Measurements from ENCODE around the gene POU6F2.

Gene POU6F2

DNA sequence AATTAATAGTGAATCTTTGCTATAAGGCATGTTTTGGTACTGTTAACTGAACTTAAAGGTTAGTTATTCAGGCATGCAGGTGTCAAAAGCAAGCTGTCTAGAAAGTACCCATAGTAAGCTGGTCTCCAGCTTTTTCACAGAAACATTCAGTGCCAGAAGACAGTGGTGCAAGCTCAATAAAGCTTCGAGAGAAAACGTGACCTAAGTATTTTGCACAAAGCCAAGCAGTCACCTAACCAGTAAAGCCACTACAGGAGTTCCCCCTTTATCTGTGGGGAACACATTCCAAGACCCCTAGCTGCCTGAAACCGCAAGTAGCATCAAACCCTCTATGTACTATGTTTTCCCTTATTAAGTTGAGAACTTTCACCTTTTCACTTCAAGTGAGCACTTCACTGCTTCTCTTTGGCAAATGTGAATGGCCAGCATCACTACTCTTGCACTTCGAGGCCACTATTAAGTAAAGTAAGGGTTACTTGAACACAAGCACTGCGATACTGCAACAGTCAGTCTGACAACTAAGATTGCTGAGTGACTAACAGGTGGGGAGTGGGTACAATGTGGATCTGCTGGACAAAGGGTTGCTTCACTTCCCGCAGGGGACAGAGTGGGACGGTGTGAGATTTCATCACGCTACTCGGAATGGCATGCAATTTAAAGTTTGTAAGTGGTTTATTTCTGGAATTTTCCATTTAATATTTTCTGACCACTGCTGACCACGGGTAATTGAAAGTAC is 334.7 kb downstream of the POU6F2 start:
- peaks cover 4% of the 10 kb centered on the region for H3K27me3 ChIP-seq (ENCODE audit: insufficient read depth, poor library complexity, severe bottlenecking)

GRCh38 chr7:39313376-39313775 is 335.7 kb downstream of the POU6F2 start:
- Histone ChIP-seq H3K27ac (replicated peaks) (no peak overlapping the region), H3K27me3 (ENCODE audit: insufficient read depth, poor library complexity, severe bottlenecking) (peaks cover 4% of the 10 kb centered on the region), H3K4me3 (replicated peaks; ENCODE audit: insufficient read depth, low read length) (no peak overlapping the region)
- no peak for DNase-seq (ENCODE audit: low read depth in 1 of 2, low spot score in 1 of 2)
- TF ChIP-seq REST (IDR thresholded peaks at IDR 0.05; ENCODE audit: insufficient replicate concordance, low read depth) = no peak
- no peak for TF ChIP-seq CTCF (IDR thresholded peaks at IDR 0.05; ENCODE audit: insufficient read depth, low read length)
- TF ChIP-seq GABPA (IDR thresholded peaks at IDR 0.05; ENCODE audit: low read depth) = no peak
- no peak for TF ChIP-seq POLR2AphosphoS5 (IDR thresholded peaks at IDR 0.05; ENCODE audit: low read depth)
- no peak for TF ChIP-seq SPI1 (IDR thresholded peaks at IDR 0.05; ENCODE audit: borderline replicate concordance, low read depth)

More for the DNA sequence above, 334.7 kb downstream of the POU6F2 start:
- Histone ChIP-seq H3K27ac (replicated peaks) (no peak overlapping the region), H3K4me3 (replicated peaks; ENCODE audit: insufficient read depth, low read length) (no peak overlapping the region)
- DNase-seq (ENCODE audit: low read depth in 1 of 2, low spot score in 1 of 2) = no peak
- TF ChIP-seq SPI1 (IDR thresholded peaks at IDR 0.05; ENCODE audit: borderline replicate concordance, low read depth) = no peak
- no peak for TF ChIP-seq GABPA (IDR thresholded peaks at IDR 0.05; ENCODE audit: low read depth)
- no peak for TF ChIP-seq REST (IDR thresholded peaks at IDR 0.05; ENCODE audit: insufficient replicate concordance, low read depth)
- no peak for TF ChIP-seq POLR2AphosphoS5 (IDR thresholded peaks at IDR 0.05; ENCODE audit: low read depth)
- TF ChIP-seq CTCF (IDR thresholded peaks at IDR 0.05; ENCODE audit: insufficient read depth, low read length) = no peak

DNA sequence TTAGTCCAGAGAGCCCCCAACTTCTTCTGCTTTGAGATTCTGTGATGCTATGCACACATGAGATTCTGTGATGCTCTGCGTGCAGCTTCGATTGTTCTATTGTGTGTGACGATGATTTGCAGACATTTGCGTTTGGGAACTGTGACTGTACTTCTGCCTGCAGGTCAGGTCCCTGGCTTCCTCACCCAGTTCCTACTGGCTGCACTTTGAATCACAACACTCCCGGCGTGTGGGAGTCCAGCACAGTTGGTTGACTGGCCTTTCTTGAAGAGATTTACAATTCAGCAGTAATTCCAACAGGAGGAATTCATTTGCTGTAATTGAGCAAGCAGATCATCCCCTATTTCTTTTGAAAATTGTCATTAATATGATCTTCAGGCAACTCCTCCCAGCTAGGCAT is 336.3 kb downstream of the POU6F2 start:
- Histone ChIP-seq H3K27me3 (ENCODE audit: insufficient read depth, poor library complexity, severe bottlenecking) (peaks cover 4% of the 10 kb centered on the region), H3K27ac (replicated peaks) (no peak overlapping the region), H3K4me3 (replicated peaks; ENCODE audit: insufficient read depth, low read length) (no peak overlapping the region)
- no peak for TF ChIP-seq GABPA (IDR thresholded peaks at IDR 0.05; ENCODE audit: low read depth)
- TF ChIP-seq CTCF (IDR thresholded peaks at IDR 0.05; ENCODE audit: insufficient read depth, low read length) = no peak
- no peak for DNase-seq (ENCODE audit: low read depth in 1 of 2, low spot score in 1 of 2)

- no peaks in the 10 kb centered on the region for H3K27me3 ChIP-seq (ENCODE audit: insufficient read depth, poor library complexity, severe bottlenecking)
- TF ChIP-seq SPI1 (IDR thresholded peaks at IDR 0.05; ENCODE audit: borderline replicate concordance, low read depth) (no peak), POLR2AphosphoS5 (IDR thresholded peaks at IDR 0.05; ENCODE audit: low read depth) (no peak), GABPA (IDR thresholded peaks at IDR 0.05; ENCODE audit: low read depth) (no peak)
Measured at GRCh38 chr7:39317107-39317506, 339.4 kb downstream of the POU6F2 start.

More at GRCh38 chr7:39317107-39317506, 339.4 kb downstream of the POU6F2 start:
- DNase-seq (ENCODE audit: low read depth in 1 of 2, low spot score in 1 of 2) = no peak
- H3K4me3 ChIP-seq (replicated peaks; ENCODE audit: insufficient read depth, low read length) = no peak overlapping the region
- H3K27ac ChIP-seq (replicated peaks) = no peak overlapping the region

Data from HL-60 (cell line).